ENCODE results near the gene ZNF385B. TPM values are rescaled to one million over a fixed set of nuclear protein-coding genes. Genes with fewer than 3 reads are reported as not detected.

Gene ZNF385B
- total RNA-seq, 1 experiment from 2014 or later, result 0.77 TPM

- no peaks in the 10 kb centered on the region for H3K27me3 ChIP-seq (replicated peaks; ENCODE audit: control insufficient read depth, insufficient read depth, low read length)
- TF ChIP-seq CTCF (IDR thresholded peaks at IDR 0.05; ENCODE audit: insufficient read depth in 1 of 2, low read depth in 1 of 2, low read length in 1 of 2, severe bottlenecking in 1 of 2, unreplicated experiment in 1 of 2), result no peak
- no peaks in the 10 kb centered on the region for H3K4me1 ChIP-seq
- Mint-ChIP-seq H3K4me1 (ENCODE audit: low read depth, unreplicated experiment) (no peaks in the 10 kb centered on the region), H3K36me3 (ENCODE audit: insufficient read depth, unreplicated experiment) (no peaks in the 10 kb centered on the region), H3K9me3 (ENCODE audit: unreplicated experiment) (no peaks in the 10 kb centered on the region), H3K27me3 (ENCODE audit: insufficient read depth, unreplicated experiment) (peaks cover 13% of the 10 kb centered on the region), H3K27ac (ENCODE audit: unreplicated experiment) (no peak overlapping the region), H3K4me3 (ENCODE audit: unreplicated experiment) (no peak overlapping the region)
- CTCF ChIA-PET, result no interaction called here
- POLR2A ChIA-PET, result no interaction called here
- no peaks in the 10 kb centered on the region for H3K9me3 ChIP-seq
- H3K36me3 ChIP-seq (ENCODE audit: control insufficient read depth, insufficient read depth, low read length), result no peaks in the 10 kb centered on the region
- intact Hi-C loops (cut with micrococcal nuclease; ENCODE audit: unreplicated experiment), result no loop called here
- DNase-seq, result no peak
- no peak overlapping the region for H3K4me3 ChIP-seq (ENCODE audit: low read depth, low read length)
- BruUV-seq (replicated peaks), result no TSS peak
These were observed 8.3 kb downstream of the ZNF385B start for GRCh38 chr2:179853108-179853507.

GRCh38 chr2:179850188-179850587, 11.2 kb downstream of the ZNF385B start:
- Mint-ChIP-seq H3K4me3 (ENCODE audit: unreplicated experiment) (no peak overlapping the region), H3K4me1 (ENCODE audit: low read depth, unreplicated experiment) (no peaks in the 10 kb centered on the region), H3K36me3 (ENCODE audit: insufficient read depth, unreplicated experiment) (no peaks in the 10 kb centered on the region), H3K27me3 (ENCODE audit: insufficient read depth, unreplicated experiment) (peaks cover 6% of the 10 kb centered on the region), H3K27ac (ENCODE audit: unreplicated experiment) (no peak overlapping the region), H3K9me3 (ENCODE audit: unreplicated experiment) (no peaks in the 10 kb centered on the region)
- Histone ChIP-seq H3K36me3 (ENCODE audit: control insufficient read depth, insufficient read depth, low read length) (no peaks in the 10 kb centered on the region), H3K27me3 (replicated peaks; ENCODE audit: control insufficient read depth, insufficient read depth, low read length) (no peaks in the 10 kb centered on the region), H3K4me3 (ENCODE audit: low read depth, low read length) (no peak overlapping the region), H3K4me1 (no peaks in the 10 kb centered on the region), H3K9me3 (no peaks in the 10 kb centered on the region)
- BruUV-seq (replicated peaks), result no TSS peak
- TF ChIP-seq CTCF (IDR thresholded peaks at IDR 0.05; ENCODE audit: insufficient read depth in 1 of 2, low read depth in 1 of 2, low read length in 1 of 2, severe bottlenecking in 1 of 2, unreplicated experiment in 1 of 2), result peak; percentile 14 to 21
- POLR2A ChIA-PET, result no interaction called here
- CTCF ChIA-PET, result no interaction called here
- no peak for DNase-seq
- intact Hi-C loops (cut with micrococcal nuclease; ENCODE audit: unreplicated experiment), result no loop called here

GRCh38 chr2:179849719-179850118, 11.7 kb downstream of the ZNF385B start:
- Mint-ChIP-seq H3K27ac (ENCODE audit: unreplicated experiment) (no peak overlapping the region), H3K4me1 (ENCODE audit: low read depth, unreplicated experiment) (no peaks in the 10 kb centered on the region), H3K4me3 (ENCODE audit: unreplicated experiment) (no peak overlapping the region), H3K9me3 (ENCODE audit: unreplicated experiment) (no peaks in the 10 kb centered on the region), H3K27me3 (ENCODE audit: insufficient read depth, unreplicated experiment) (peaks cover 6% of the 10 kb centered on the region), H3K36me3 (ENCODE audit: insufficient read depth, unreplicated experiment) (no peaks in the 10 kb centered on the region)
- no peaks in the 10 kb centered on the region for H3K9me3 ChIP-seq
- no TSS peak for BruUV-seq (replicated peaks)
- ChIA-PET CTCF (no interaction called here), POLR2A (no interaction called here)
- DNase-seq, result no peak
- TF ChIP-seq CTCF (IDR thresholded peaks at IDR 0.05; ENCODE audit: insufficient read depth in 1 of 2, low read depth in 1 of 2, low read length in 1 of 2, severe bottlenecking in 1 of 2, unreplicated experiment in 1 of 2), result no peak
- no peak overlapping the region for H3K4me3 ChIP-seq (ENCODE audit: low read depth, low read length)
- H3K27me3 ChIP-seq (replicated peaks; ENCODE audit: control insufficient read depth, insufficient read depth, low read length), result no peaks in the 10 kb centered on the region
- intact Hi-C loops (cut with micrococcal nuclease; ENCODE audit: unreplicated experiment), result no loop called here
- no peaks in the 10 kb centered on the region for H3K4me1 ChIP-seq
- H3K36me3 ChIP-seq (ENCODE audit: control insufficient read depth, insufficient read depth, low read length), result no peaks in the 10 kb centered on the region

Data from Caco-2 (cell line).